SK-N-SH (cell line): Measurements from ENCODE around the gene UBTD1. TPM values are rescaled to one million over a fixed set of nuclear protein-coding genes. Genes with fewer than 3 reads are reported as not detected.

Experiments used
- CTCF ChIA-PET: fragments of 300-600, 350-600 bp; formaldehyde crosslinking; extraction: SDS; loops from one replicate; lab custom pipeline; 2021; lab: Yijun Ruan, JAX
- POLR2A ChIA-PET: fragments of 350-600 bp; sonication (Branson Sonifier 250); formaldehyde crosslinking; extraction: SDS; loops from one replicate; lab custom pipeline; 2020; ENCODE audit warnings: antibody characterized with exemption, inconsistent platforms; lab: Yijun Ruan, JAX
- DNase-seq: peaks from one replicate; pipeline ENCODE4 v3.0.0; 2012
- H2AFZ ChIP-seq: fragments of 200-600 bp; sonication (generic); 2 replicates; pipeline ENCODE4 v1.8.1; 2016; ENCODE audit warnings: antibody characterized with exemption, mild to moderate bottlenecking, low read depth
- H3F3A ChIP-seq: fragments of 200-600 bp; sonication (generic); replicated peaks from 2 replicates; pipeline ENCODE3; 2016; ENCODE audit warnings: antibody characterized with exemption, mild to moderate bottlenecking; ENCODE audit not compliant: insufficient read depth
- H3K27ac ChIP-seq, 2 experiments: fragments of 200-500 bp in 1 of 2; fragments of 200-600 bp in 1 of 2; sonication (Bioruptor generic) in 1 of 2; sonication (generic), shearing (Covaris generic) in 1 of 2; 2 replicates each; pipeline versions ENCODE4 v1.5.1 to v1.6.1; 2014 to 2016; ENCODE audit warnings: low read depth in 2 of 2, inconsistent platforms in 1 of 2, low read length in 1 of 2, mild to moderate bottlenecking in 1 of 2, mixed read lengths in 1 of 2
- H3K27me3 ChIP-seq: fragments of 200-600 bp; sonication (generic), shearing (Covaris generic); 2 replicates; pipeline ENCODE4 v1.6.1; 2016; ENCODE audit warnings: mixed run types; ENCODE audit not compliant: insufficient read depth
- H3K36me3 ChIP-seq, 2 experiments: fragments of 200-500 bp in 1 of 2; fragments of 200-600 bp in 1 of 2; sonication (Bioruptor generic) in 1 of 2; sonication (generic) in 1 of 2; replicated peaks in 1 of 2; 2 replicates each; pipeline versions ENCODE3 to v1.5.1; 2014 to 2016; ENCODE audit warnings: low read length in 1 of 2, mild to moderate bottlenecking in 1 of 2; ENCODE audit not compliant: insufficient read depth in 2 of 2, control insufficient read depth in 1 of 2
- H3K4me1 ChIP-seq, 2 experiments: fragments of 200-500 bp in 1 of 2; fragments of 200-600 bp in 1 of 2; sonication (Bioruptor generic) in 1 of 2; sonication (generic), shearing (Covaris generic) in 1 of 2; 2 replicates each; pipeline versions ENCODE4 v1.5.1 to v1.6.1; 2014 to 2016; ENCODE audit warnings: low read depth in 1 of 2, low read length in 1 of 2, mixed run types in 1 of 2; ENCODE audit not compliant: insufficient read depth in 2 of 2, control insufficient read depth in 1 of 2
- H3K4me2 ChIP-seq: fragments of 200-600 bp; sonication (generic), shearing (Covaris generic); 2 replicates; pipeline ENCODE4 v1.6.1; 2017; ENCODE audit warnings: mixed run types
- H3K4me3 ChIP-seq, 2 experiments: fragments of 200-500 bp in 1 of 2; fragments of 200-600 bp in 1 of 2; sonication (Bioruptor generic) in 1 of 2; sonication (generic), shearing (Covaris generic) in 1 of 2; 2 replicates each; pipeline versions ENCODE4 v1.5.1 to v1.8.1; 2014 to 2016; ENCODE audit warnings: low read depth in 2 of 2, inconsistent platforms in 1 of 2, low read length in 1 of 2, mild to moderate bottlenecking in 1 of 2, mixed read lengths in 1 of 2, moderate library complexity in 1 of 2
- H3K79me2 ChIP-seq: fragments of 200-600 bp; sonication (generic); 2 replicates; pipeline ENCODE4 v1.8.1; 2017; ENCODE audit warnings: mild to moderate bottlenecking; ENCODE audit not compliant: insufficient read depth
- H3K9ac ChIP-seq: fragments of 200-600 bp; sonication (generic); 2 replicates; pipeline ENCODE4 v1.6.1; 2017; ENCODE audit warnings: mixed run types
- H3K9me2 ChIP-seq: fragments of 200-600 bp; sonication (generic); 2 replicates; pipeline ENCODE4 v1.6.1; 2017; ENCODE audit warnings: mixed run types
- H3K9me3 ChIP-seq: fragments of 200-600 bp; sonication (generic); 2 replicates; pipeline ENCODE4 v1.6.1; 2017; ENCODE audit warnings: mixed run types, mild to moderate bottlenecking, moderate library complexity
- H4K20me1 ChIP-seq: fragments of 200-600 bp; sonication (generic); 2 replicates; pipeline ENCODE4 v1.6.1; 2017; ENCODE audit warnings: mild to moderate bottlenecking, mixed run types; ENCODE audit not compliant: insufficient read depth
- CHD2 ChIP-seq: fragments of 150-350 bp; IDR thresholded peaks from 2 replicates; pipeline ENCODE4 v1.6.1; 2018; ENCODE audit warnings: low read length; ENCODE audit not compliant: partially characterized antibody
- EZH2phosphoT487 ChIP-seq: fragments of 200-600 bp; sonication (generic); IDR thresholded peaks from 2 replicates; pipeline ENCODE4 v1.6.1; 2017; ENCODE audit warnings: low read depth, mixed run types, mild to moderate bottlenecking, antibody characterized with exemption, moderate library complexity, borderline replicate concordance
- FOXJ3 ChIP-seq: sonication (generic); formaldehyde crosslinking; IDR thresholded peaks from 2 replicates; pipeline ENCODE4 v1.5.1; 2020; ENCODE audit warnings: mild to moderate bottlenecking, missing genetic modification reagents
- FOXM1 ChIP-seq: IDR thresholded peaks from 2 replicates; pipeline ENCODE4 v1.4.0; 2012; ENCODE audit warnings: low read depth, mild to moderate bottlenecking
- GABPA ChIP-seq: IDR thresholded peaks from 2 replicates; pipeline ENCODE4 v1.4.0; 2012; ENCODE audit warnings: low read depth, mild to moderate bottlenecking
- MXI1 ChIP-seq: IDR thresholded peaks from 2 replicates; pipeline ENCODE4 v1.6.1; 2012; ENCODE audit warnings: mild to moderate bottlenecking, low read depth, low read length, improper control_type of control experiment
- POLR2AphosphoS5 ChIP-seq: IDR thresholded peaks from 2 replicates; pipeline ENCODE4 v1.6.1; 2012; ENCODE audit warnings: low read depth, low read length
- RAD21 ChIP-seq: IDR thresholded peaks from 2 replicates; pipeline ENCODE4 v1.6.1; 2012; ENCODE audit warnings: mild to moderate bottlenecking, low read length
- RFX5 ChIP-seq: IDR thresholded peaks from 2 replicates; pipeline ENCODE4 v1.6.1; 2012; ENCODE audit warnings: mild to moderate bottlenecking, improper control_type of control experiment, low read length
- RXRA ChIP-seq: IDR thresholded peaks from 2 replicates; pipeline ENCODE4 v1.4.0; 2012; ENCODE audit warnings: low read depth, mild to moderate bottlenecking, borderline replicate concordance
- SMC3 ChIP-seq: IDR thresholded peaks from 2 replicates; pipeline ENCODE4 v1.6.1; 2012; ENCODE audit warnings: low read depth, low read length, improper control_type of control experiment
- TEAD4 ChIP-seq: IDR thresholded peaks from 2 replicates; pipeline ENCODE4 v1.4.0; 2012; ENCODE audit warnings: mild to moderate bottlenecking, borderline replicate concordance; ENCODE audit not compliant: insufficient read depth
- USF2 ChIP-seq: fragments of 150-350 bp; IDR thresholded peaks from 2 replicates; pipeline ENCODE4 v1.6.1; 2017; ENCODE audit warnings: antibody characterized with exemption, low read length, low read depth, borderline replicate concordance
- YY1 ChIP-seq: IDR thresholded peaks from 2 replicates; pipeline ENCODE4 v1.4.0; 2012; ENCODE audit warnings: low read depth, mild to moderate bottlenecking
- WGBS: methylation state at CpG from one replicate; pipeline ENCODE4 v1.1.6; 2017; ENCODE audit warnings: low lambda C conversion rate; 5-methylcytosine and 5-hydroxymethylcytosine counted together
- polyA plus RNA-seq, 3 experiments: library from polyadenylated mRNA; depleted of rRNA; stranded (reverse); fragments of >200 nt; gene quantifications; 2 replicates each; pipeline ENCODE4 v1.2.3, GENCODE V29; 2012
- TF ChIP-seq, protein P1 (sequence below): fragments of 150-350 bp; IDR thresholded peaks from 2 replicates; pipeline ENCODE4 v1.6.1; 2016; ENCODE audit warnings: mild to moderate bottlenecking, low read depth, low read length
- TF ChIP-seq, protein P2 (sequence below): IDR thresholded peaks from 2 replicates; pipeline ENCODE4; 2012
- TF ChIP-seq, protein P3 (sequence below): fragments of 200-600 bp; sonication (generic); IDR thresholded peaks from 2 replicates; pipeline ENCODE4 v1.6.1; 2017; ENCODE audit warnings: antibody characterized with exemption, mild to moderate bottlenecking, moderate library complexity
- TF ChIP-seq, protein P4 (sequence below): IDR thresholded peaks from 2 replicates; pipeline ENCODE4 v1.4.0; 2012; ENCODE audit warnings: low read depth, borderline replicate concordance

Gene UBTD1
- polyA plus RNA-seq, 1 of the 3 experiments (the other 2 are of a cell fraction): 38.8 TPM

DNA sequence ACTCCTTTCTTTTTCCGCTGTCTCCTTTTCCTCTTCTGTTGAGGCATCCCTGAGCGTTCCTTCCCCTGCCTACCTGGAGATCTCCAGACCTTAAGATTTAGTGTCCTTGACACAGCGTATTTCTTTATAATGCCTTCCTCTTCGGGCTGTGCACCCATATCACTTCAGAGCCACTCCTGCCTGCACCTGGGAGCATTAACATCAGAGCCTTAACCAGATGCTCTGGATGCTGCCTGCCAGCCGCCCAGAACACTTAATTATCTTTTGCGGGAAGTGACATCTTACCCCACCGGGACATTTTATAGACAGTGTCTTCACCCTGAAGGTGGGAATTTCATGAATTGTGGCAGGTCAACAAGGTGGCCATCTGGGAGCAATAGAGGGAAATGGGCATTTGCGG is 24.2 kb downstream of the UBTD1 start:
- Histone ChIP-seq H3K36me3 (no peaks in the 10 kb centered on the region), H4K20me1 (peaks cover 69% of the 10 kb centered on the region), H3K79me2 (peaks cover 55% of the 10 kb centered on the region), H2AFZ (no peak overlapping the region), H3K27me3 (no peaks in the 10 kb centered on the region), H3K27ac (no peak overlapping the region; a peak in 1 of 4 replicates)
- WGBS: 83% methylated on average over 8 of the region's 8 CpGs
- CTCF ChIA-PET: interaction anchor here (1.7 kb wide), 1 partner anchor 49 kb away, joined by 5 read pairs; the partner anchor contains the start of gene ANKRD2
- no peak for TF ChIP-seq RXRA
- no peak for TF ChIP-seq GABPA
- TF ChIP-seq, protein P1, sequence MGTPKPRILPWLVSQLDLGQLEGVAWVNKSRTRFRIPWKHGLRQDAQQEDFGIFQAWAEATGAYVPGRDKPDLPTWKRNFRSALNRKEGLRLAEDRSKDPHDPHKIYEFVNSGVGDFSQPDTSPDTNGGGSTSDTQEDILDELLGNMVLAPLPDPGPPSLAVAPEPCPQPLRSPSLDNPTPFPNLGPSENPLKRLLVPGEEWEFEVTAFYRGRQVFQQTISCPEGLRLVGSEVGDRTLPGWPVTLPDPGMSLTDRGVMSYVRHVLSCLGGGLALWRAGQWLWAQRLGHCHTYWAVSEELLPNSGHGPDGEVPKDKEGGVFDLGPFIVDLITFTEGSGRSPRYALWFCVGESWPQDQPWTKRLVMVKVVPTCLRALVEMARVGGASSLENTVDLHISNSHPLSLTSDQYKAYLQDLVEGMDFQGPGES: no peak
- TF ChIP-seq EZH2phosphoT487: no peak
- TF ChIP-seq SMC3: no peak
- no peak for TF ChIP-seq MXI1
- TF ChIP-seq FOXJ3 (CRISPR knock-in tag): no peak
- no peak for TF ChIP-seq YY1
- TF ChIP-seq FOXM1: no peak
- TF ChIP-seq, protein P2, sequence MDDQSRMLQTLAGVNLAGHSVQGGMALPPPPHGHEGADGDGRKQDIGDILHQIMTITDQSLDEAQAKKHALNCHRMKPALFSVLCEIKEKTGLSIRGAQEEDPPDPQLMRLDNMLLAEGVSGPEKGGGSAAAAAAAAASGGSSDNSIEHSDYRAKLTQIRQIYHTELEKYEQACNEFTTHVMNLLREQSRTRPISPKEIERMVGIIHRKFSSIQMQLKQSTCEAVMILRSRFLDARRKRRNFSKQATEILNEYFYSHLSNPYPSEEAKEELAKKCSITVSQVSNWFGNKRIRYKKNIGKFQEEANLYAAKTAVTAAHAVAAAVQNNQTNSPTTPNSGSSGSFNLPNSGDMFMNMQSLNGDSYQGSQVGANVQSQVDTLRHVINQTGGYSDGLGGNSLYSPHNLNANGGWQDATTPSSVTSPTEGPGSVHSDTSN: no peak
- TF ChIP-seq, protein P3, sequence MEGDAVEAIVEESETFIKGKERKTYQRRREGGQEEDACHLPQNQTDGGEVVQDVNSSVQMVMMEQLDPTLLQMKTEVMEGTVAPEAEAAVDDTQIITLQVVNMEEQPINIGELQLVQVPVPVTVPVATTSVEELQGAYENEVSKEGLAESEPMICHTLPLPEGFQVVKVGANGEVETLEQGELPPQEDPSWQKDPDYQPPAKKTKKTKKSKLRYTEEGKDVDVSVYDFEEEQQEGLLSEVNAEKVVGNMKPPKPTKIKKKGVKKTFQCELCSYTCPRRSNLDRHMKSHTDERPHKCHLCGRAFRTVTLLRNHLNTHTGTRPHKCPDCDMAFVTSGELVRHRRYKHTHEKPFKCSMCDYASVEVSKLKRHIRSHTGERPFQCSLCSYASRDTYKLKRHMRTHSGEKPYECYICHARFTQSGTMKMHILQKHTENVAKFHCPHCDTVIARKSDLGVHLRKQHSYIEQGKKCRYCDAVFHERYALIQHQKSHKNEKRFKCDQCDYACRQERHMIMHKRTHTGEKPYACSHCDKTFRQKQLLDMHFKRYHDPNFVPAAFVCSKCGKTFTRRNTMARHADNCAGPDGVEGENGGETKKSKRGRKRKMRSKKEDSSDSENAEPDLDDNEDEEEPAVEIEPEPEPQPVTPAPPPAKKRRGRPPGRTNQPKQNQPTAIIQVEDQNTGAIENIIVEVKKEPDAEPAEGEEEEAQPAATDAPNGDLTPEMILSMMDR: no peak
- TF ChIP-seq TEAD4: no peak
- TF ChIP-seq, protein P4, sequence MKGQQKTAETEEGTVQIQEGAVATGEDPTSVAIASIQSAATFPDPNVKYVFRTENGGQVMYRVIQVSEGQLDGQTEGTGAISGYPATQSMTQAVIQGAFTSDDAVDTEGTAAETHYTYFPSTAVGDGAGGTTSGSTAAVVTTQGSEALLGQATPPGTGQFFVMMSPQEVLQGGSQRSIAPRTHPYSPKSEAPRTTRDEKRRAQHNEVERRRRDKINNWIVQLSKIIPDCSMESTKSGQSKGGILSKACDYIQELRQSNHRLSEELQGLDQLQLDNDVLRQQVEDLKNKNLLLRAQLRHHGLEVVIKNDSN: no peak
- TF ChIP-seq CHD2: no peak
- TF ChIP-seq POLR2AphosphoS5: no peak
- TF ChIP-seq USF2: no peak
- no peak for TF ChIP-seq RAD21
- TF ChIP-seq RFX5: no peak
- TF ChIP-seq, all 33 proteins: peak for 0
- Histone ChIP-seq H3K9me2 (no peaks in the 10 kb centered on the region), H3K9me3 (no peaks in the 10 kb centered on the region), H3K4me3 (no peak overlapping the region), H3F3A (peaks cover 5% of the 10 kb centered on the region), H3K4me1 (peaks cover 7 to 30% of the 10 kb centered on the region in 2 experiments), H3K9ac (no peak overlapping the region), H3K4me2 (no peak overlapping the region)
- POLR2A ChIA-PET: no interaction called here
- no peak for DNase-seq
